Stimulated activated CD4-positive, alpha-beta T cell treated with anti-CD3 and anti-CD28 coated beads, Interleukin-1b, Interleukin-23, amount 100 ng/mL, for 4 hours (primary cell): ENCODE results near the gene SYTL3.
"Not testable (repeated sequence)": the region's sequence is repeated elsewhere in the genome, so short reads cannot be mapped to it uniquely, and the experiment has no call there.

Experiments
- DNase-seq, 2 donors: peaks; one replicate each; pipeline ENCODE4 v3.0.0-alpha.2; 2020; ENCODE audit warnings: low read depth in 2 of 2

The SYTL3 gene

GRCh38 chr6:158774717-158775449 lies 125.0 kb downstream of the SYTL3 start:
- DNase-seq: no peak

GRCh38 chr6:158775832-158776231 lies 126.0 kb downstream of the SYTL3 start:
- DNase-seq: no peak

- no peak for DNase-seq
These were observed 126.9 kb downstream of the SYTL3 start for GRCh38 chr6:158776737-158777136.

GRCh38 chr6:158777510-158777909 lies 127.7 kb downstream of the SYTL3 start:
- DNase-seq: no peak

GRCh38 chr6:158778005-158778527 lies 128.2 kb downstream of the SYTL3 start:
- DNase-seq: no peak

- no peak for DNase-seq
These were observed 130.5 kb downstream of the SYTL3 start for GRCh38 chr6:158780246-158780884.

GRCh38 chr6:158780988-158781691 lies 131.3 kb downstream of the SYTL3 start:
- DNase-seq: no peak

- no peak for DNase-seq
These were observed 132.0 kb downstream of the SYTL3 start for GRCh38 chr6:158781692-158782373.

- no peak for DNase-seq
These were observed 132.7 kb downstream of the SYTL3 start for GRCh38 chr6:158782432-158783166.

GRCh38 chr6:158783167-158783450 lies 133.3 kb downstream of the SYTL3 start:
- no peak for DNase-seq

- no peak for DNase-seq
These were observed 134.0 kb downstream of the SYTL3 start for GRCh38 chr6:158783851-158784250.

GRCh38 chr6:158784505-158784904 lies 134.7 kb downstream of the SYTL3 start:
- no peak for DNase-seq

- DNase-seq: no peak
These were observed 135.2 kb downstream of the SYTL3 start for GRCh38 chr6:158785036-158785435.

- DNase-seq: no peak
These were observed 136.9 kb downstream of the SYTL3 start for GRCh38 chr6:158786645-158787304.

GRCh38 chr6:158787395-158787794 lies 137.5 kb downstream of the SYTL3 start:
- no peak for DNase-seq

GRCh38 chr6:158789115-158789917 lies 139.5 kb downstream of the SYTL3 start:
- no peak for DNase-seq

- DNase-seq: no peak
These were observed 141.5 kb downstream of the SYTL3 start for GRCh38 chr6:158791274-158791855.

- not testable (repeated sequence) for DNase-seq
These were observed 142.7 kb downstream of the SYTL3 start for GRCh38 chr6:158792505-158792904.

- DNase-seq: no peak
These were observed 143.6 kb downstream of the SYTL3 start for GRCh38 chr6:158793432-158793831.

GRCh38 chr6:158795516-158795915 lies 145.7 kb downstream of the SYTL3 start:
- DNase-seq: no peak
